HL-60/S4 (cell line): ENCODE results near the gene SIM1.

Experiments used
- in situ Hi-C: fragments of 300-500 bp; cut with MboI; formaldehyde crosslinking; loops from 2 replicates; pipeline ENCODE4 v1.14.3; 2022; ENCODE audit warnings: low sequenced_read_pairs

The SIM1 gene, protein sequence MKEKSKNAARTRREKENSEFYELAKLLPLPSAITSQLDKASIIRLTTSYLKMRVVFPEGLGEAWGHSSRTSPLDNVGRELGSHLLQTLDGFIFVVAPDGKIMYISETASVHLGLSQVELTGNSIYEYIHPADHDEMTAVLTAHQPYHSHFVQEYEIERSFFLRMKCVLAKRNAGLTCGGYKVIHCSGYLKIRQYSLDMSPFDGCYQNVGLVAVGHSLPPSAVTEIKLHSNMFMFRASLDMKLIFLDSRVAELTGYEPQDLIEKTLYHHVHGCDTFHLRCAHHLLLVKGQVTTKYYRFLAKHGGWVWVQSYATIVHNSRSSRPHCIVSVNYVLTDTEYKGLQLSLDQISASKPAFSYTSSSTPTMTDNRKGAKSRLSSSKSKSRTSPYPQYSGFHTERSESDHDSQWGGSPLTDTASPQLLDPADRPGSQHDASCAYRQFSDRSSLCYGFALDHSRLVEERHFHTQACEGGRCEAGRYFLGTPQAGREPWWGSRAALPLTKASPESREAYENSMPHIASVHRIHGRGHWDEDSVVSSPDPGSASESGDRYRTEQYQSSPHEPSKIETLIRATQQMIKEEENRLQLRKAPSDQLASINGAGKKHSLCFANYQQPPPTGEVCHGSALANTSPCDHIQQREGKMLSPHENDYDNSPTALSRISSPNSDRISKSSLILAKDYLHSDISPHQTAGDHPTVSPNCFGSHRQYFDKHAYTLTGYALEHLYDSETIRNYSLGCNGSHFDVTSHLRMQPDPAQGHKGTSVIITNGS

GRCh38 chr6:100464903-100465700 lies at the start of gene SIM1:
SIM1 (minus strand) TSS chr6:100464921; CDS start chr6:100463468, 1,453 bp downstream.
- in situ Hi-C loops = no loop called here

GRCh38 chr6:100512203-100512862 lies 47.6 kb upstream of the SIM1 start:
- in situ Hi-C loops = no loop called here

DNA sequence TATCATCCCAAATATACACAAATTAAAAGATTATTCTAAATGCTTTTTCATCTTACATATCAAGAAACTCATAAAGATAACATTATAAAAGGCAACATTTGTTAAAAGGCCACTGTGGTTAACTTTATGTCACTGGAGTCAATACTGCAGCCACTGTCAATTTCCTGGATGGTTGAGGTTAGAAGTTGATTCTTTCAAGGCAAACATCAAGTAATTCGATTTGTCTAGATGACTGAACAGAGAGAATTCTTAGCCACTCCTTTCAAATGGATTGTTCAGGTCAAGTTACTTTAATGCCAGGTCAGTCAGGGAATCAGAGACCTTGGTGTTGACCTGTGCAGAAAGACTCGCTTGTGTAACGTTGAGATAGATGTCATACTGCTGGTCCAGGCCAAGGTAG lies 44.4 kb upstream of the SIM1 start:
- in situ Hi-C loops = no loop called here

DNA sequence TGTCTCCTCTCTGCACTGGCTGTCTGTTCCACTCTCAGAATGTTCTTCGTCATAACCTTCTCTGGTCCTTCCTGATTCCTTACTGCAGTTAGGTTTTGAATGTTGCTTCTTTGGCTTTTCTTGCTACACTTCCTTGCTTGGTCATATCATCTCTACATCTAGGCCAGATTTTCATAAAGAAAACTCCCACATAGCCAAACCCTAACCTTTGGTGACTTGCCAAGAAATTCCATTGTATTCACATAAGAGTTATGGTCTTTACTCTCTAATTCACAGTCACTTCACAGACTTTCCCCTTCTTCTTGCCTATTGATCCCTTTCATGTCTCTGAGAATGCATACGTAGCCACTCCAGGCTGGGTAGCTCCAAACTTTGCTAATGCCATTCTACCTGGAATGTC lies 41.9 kb upstream of the SIM1 start:
- in situ Hi-C loops = no loop called here

DNA sequence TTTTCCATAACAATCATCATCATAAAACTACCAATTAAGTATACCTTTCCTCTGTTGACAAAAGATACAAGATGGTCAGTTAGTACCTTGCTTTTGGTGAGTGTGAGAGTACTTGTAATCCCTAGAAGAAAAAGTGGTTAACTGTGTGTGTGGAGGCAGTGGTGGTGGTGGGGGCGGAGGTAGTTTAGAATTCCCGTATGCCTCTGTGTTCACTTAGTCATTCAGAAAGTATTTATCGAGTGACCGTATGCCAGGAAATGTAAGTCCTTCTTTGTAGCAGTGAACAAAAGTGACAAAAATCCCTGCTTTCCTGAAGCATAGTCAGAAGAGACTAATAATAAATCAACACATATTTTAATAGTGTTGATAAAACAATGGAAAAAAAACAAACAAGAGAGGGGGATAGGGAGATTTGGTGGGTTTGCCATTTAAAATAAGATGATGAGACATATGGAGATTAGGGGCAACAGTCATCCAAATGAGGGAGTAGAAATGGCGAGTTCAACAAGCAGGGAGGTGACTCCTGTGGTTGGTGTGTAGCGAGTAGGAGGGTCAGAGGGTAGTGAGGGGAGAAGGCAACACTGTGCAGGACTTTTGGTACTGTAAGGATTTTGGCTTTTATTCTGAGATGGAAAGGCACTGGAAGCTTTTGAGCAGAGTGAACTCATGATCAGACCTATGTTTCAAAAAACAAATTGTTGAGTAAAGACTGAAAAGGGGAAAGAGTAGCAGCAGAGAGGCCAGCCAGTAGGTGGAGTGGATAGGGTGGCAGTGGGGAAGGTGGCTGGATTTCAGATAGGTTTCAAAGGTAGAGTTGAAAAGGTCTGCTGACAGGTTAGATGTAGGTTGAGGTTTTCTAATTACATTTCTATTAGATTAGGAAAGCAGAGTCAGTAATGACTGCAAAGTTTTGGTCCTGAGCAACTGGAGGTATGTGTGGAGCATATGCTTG lies 40.3 kb upstream of the SIM1 start:
- in situ Hi-C loops = no loop called here

DNA sequence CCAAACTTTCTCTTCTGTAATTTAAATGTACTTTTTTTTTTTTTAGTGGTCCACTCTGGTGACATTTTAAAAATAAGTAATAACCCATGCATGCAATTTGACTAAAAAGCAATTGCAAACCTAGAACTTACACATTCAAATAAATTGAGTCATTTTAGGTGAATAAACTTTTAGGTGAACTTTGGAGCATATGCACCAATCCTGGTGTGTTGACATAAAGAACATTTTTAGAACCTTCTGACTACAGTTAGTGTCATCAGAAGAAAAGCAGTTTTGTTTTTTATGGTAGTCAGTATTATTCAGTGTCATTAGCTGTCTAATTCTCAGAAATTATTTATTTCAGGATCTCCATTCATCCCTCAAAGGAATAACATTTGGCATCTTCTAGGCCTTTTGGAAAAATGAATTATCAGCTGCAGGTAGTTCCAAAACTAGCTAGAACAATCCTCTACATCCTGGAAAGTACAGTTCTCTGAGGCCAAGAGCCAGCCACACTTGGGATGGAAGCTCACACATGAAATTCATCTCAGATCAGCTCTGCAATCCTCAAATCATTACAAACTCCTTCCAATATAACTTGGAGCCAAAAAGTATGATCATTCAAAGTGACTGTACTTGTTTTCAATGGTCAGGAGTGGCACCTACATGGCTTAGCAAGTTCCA lies 38.5 kb upstream of the SIM1 start:
- in situ Hi-C loops = no loop called here

- in situ Hi-C loops = no loop called here
Measured at GRCh38 chr6:100493206-100493888, 28.6 kb upstream of the SIM1 start.

- in situ Hi-C loops = no loop called here
Measured at GRCh38 chr6:100491952-100492670, 27.4 kb upstream of the SIM1 start.

DNA sequence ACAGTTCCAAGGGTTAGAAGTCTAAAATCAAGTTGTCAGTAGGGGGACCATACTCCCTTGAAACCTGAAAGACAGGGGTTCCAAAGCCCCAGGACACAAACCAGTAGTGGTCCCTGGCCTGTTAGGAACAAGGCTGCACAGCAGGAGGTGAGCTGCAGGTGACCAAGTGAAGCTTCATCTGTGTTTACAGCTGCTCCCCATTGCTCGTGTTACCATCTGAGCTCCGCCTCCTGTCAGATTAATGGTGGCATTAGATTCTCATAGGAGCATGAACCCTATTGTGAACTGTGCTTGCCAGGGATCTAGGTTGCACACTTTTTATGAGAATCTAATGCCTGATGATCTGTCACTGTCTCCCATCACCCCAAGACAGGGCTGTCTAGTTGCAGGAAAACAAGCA lies 25.3 kb upstream of the SIM1 start:
- in situ Hi-C loops = no loop called here

GRCh38 chr6:100488244-100488643 lies 23.5 kb upstream of the SIM1 start:
- in situ Hi-C loops = no loop called here

GRCh38 chr6:100487638-100488037 lies 22.9 kb upstream of the SIM1 start:
- in situ Hi-C loops = no loop called here

- in situ Hi-C loops = no loop called here
Measured at GRCh38 chr6:100485268-100485667, 20.5 kb upstream of the SIM1 start.

DNA sequence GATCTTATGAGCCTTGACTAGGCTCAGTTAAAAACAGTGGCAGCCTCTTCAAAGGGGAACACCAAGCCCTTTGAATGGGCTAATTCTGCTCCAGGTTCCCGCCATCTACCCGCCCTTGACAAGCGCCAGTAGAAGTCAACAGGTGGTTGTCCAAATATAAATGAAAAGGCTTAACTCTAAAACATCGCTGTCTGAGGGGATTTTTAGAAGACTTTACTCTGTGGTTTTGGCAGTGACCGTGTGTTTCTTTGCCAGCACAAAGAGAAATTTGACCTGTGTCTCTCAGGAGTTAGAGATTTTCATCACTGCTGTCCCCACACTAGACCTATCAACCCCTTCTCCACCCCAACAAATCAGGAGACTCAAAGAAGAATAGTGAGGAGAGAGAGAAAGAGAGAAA lies 19.8 kb upstream of the SIM1 start:
- in situ Hi-C loops = no loop called here

- in situ Hi-C loops = no loop called here
Measured at GRCh38 chr6:100482698-100483097, 18.0 kb upstream of the SIM1 start.

DNA sequence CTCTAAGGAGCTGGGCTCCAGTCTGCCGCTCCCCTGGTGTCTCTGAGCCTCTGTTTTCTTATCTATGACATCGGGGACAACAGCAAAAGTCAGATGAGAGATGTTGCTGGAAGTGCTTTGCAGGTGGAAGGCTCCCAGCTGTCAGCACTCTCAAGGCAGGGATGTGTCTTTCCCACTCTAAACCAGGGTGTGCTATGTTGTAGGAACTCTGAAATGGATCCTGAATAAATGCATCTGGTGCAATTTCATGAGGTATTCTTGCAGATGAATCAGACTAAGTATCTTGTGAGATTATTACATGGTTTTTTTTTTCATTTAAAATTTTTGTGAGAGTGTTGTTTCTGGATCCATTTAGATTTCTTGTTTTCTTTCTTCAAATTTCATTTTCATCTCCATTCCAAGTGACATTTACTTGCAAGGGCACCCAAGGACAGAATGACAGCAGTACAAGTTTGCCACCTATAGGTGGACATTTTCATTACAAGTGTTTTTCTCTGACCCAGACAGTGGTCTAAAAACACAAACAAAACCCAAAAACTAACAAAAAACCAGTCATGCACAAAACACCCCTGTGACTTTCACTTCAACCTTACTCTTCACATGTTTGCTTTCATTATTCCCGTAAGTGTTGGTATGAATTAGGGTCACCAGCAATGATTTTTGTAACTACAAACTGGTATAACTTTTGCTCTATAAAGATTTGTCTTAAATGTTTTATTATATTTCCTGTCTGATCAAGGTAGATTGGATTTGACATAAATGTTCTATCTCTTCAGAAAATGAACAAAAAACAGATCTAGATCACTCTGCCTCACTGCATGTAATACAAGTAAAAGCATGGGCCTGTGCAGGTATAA lies 14.7 kb upstream of the SIM1 start:
- in situ Hi-C loops = no loop called here

GRCh38 chr6:100475554-100476320 lies 11.0 kb upstream of the SIM1 start:
- in situ Hi-C loops = no loop called here
